Bronchus fibroblast of lung (primary cell): ENCODE results near the gene KRTAP9-1. TPM values are rescaled to one million over a fixed set of nuclear protein-coding genes. Genes with fewer than 3 reads are reported as not detected.

Experiments used
- total RNA-seq: library from RNA; depleted of rRNA; stranded (reverse); fragments of >200 nt; gene quantifications from 2 replicates; pipeline ENCODE4 v1.2.3, GENCODE V29; 2015

The KRTAP9-1 gene
- not detected in 2 replicates for total RNA-seq

GRCh38 chr17:41189837-41190318, at the start of gene KRTAP9-1:
KRTAP9-1 (plus strand) TSS chr17:41189887; CDS start chr17:41189887, 0 bp downstream.

GRCh38 chr17:41140360-41141131, 49.1 kb upstream of the KRTAP9-1 start, which contains the start of gene KRTAP4-6:
KRTAP4-6 (minus strand) TSS chr17:41140544; CDS start chr17:41140487, 57 bp downstream.

GRCh38 chr17:41149652-41149985, 40.1 kb upstream of the KRTAP9-1 start, which contains the start of gene KRTAP4-5:
KRTAP4-5 (minus strand) TSS chr17:41149825; CDS start chr17:41149767, 58 bp downstream.

GRCh38 chr17:41160648-41161047, 29.0 kb upstream of the KRTAP9-1 start, which contains the start of gene KRTAP4-4:
KRTAP4-4 (minus strand) TSS chr17:41160748; CDS start chr17:41160691, 57 bp downstream.

GRCh38 chr17:41168121-41168520, 21.6 kb upstream of the KRTAP9-1 start, which contains the start of gene KRTAP4-3:
KRTAP4-3 (minus strand) TSS chr17:41168221; CDS start chr17:41168172, 49 bp downstream.

GRCh38 chr17:41177727-41178271, 11.9 kb upstream of the KRTAP9-1 start, which contains the start of gene KRTAP4-2:
KRTAP4-2 (minus strand) TSS chr17:41178221; CDS start chr17:41178164, 57 bp downstream.

GRCh38 chr17:41184480-41184961, 5.2 kb upstream of the KRTAP9-1 start, which contains the start of gene KRTAP4-1:
KRTAP4-1 (minus strand) TSS chr17:41184911; CDS start chr17:41184854, 57 bp downstream.

GRCh38 chr17:41226598-41227095, 37.0 kb downstream of the KRTAP9-1 start, which contains the start of gene KRTAP9-2:
KRTAP9-2 (plus strand) TSS chr17:41226648; CDS start chr17:41226655, 7 bp downstream.

GRCh38 chr17:41232399-41233105, 42.9 kb downstream of the KRTAP9-1 start, which contains the start of gene KRTAP9-3:
KRTAP9-3 (plus strand) TSS chr17:41232449; CDS start chr17:41232502, 53 bp downstream.

GRCh38 chr17:41237949-41238437, 48.3 kb downstream of the KRTAP9-1 start, which contains the start of gene KRTAP9-8:
KRTAP9-8 (plus strand) TSS chr17:41237999; CDS start chr17:41238052, 53 bp downstream.

Other genes with a start within 250 kb of the KRTAP9-1 start
- gene KRT39, start 222.9 kb upstream of the KRTAP9-1 start, total RNA-seq: not detected in 2 replicates
- not detected in 2 replicates for gene KRT40, start 205.6 kb upstream of the KRTAP9-1 start, total RNA-seq
- not detected in 2 replicates for gene KRTAP3-3, start 195.7 kb upstream of the KRTAP9-1 start, total RNA-seq
- not detected in 2 replicates for gene KRTAP3-2, start 190.0 kb upstream of the KRTAP9-1 start, total RNA-seq
- not detected in 2 replicates for gene KRTAP3-1, start 180.8 kb upstream of the KRTAP9-1 start, total RNA-seq
- 0.50 and 0.59 TPM in 2 replicates for gene KRTAP1-5, start 162.7 kb upstream of the KRTAP9-1 start, total RNA-seq
- not detected in 2 replicates for gene KRTAP1-4, start 159.7 kb upstream of the KRTAP9-1 start, total RNA-seq
- gene KRTAP1-3, start 155.0 kb upstream of the KRTAP9-1 start, total RNA-seq: not detected in 2 replicates
- not detected in 2 replicates for gene KRTAP1-1, start 148.4 kb upstream of the KRTAP9-1 start, total RNA-seq
- gene KRTAP2-1, start 142.6 kb upstream of the KRTAP9-1 start, total RNA-seq: not detected in 2 replicates
- not detected in 2 replicates for gene KRTAP2-2, start 134.7 kb upstream of the KRTAP9-1 start, total RNA-seq
- not detected in 2 replicates for gene KRTAP2-3, start 129.8 kb upstream of the KRTAP9-1 start, total RNA-seq
- not detected in 2 replicates for gene KRTAP2-4, start 124.0 kb upstream of the KRTAP9-1 start, total RNA-seq
- not detected in 2 replicates for gene KRTAP4-7, start 105.7 kb upstream of the KRTAP9-1 start, total RNA-seq
- not detected in 2 replicates for gene KRTAP4-8, start 91.7 kb upstream of the KRTAP9-1 start, total RNA-seq
- gene KRTAP4-16, start 87.7 kb upstream of the KRTAP9-1 start, total RNA-seq: not detected in 2 replicates
- not detected in 2 replicates for gene KRTAP4-9, start 84.5 kb upstream of the KRTAP9-1 start, total RNA-seq
- gene KRTAP4-11, start 71.5 kb upstream of the KRTAP9-1 start, total RNA-seq: not detected in 2 replicates
- gene KRTAP4-12, start 65.7 kb upstream of the KRTAP9-1 start, total RNA-seq: not detected in 2 replicates
- not detected in 2 replicates for gene KRTAP4-6, start 49.3 kb upstream of the KRTAP9-1 start, total RNA-seq
- gene KRTAP4-5, start 40.1 kb upstream of the KRTAP9-1 start, total RNA-seq: not detected in 2 replicates
- not detected in 2 replicates for gene KRTAP4-4, start 29.1 kb upstream of the KRTAP9-1 start, total RNA-seq
- not detected in 2 replicates for gene KRTAP4-3, start 21.7 kb upstream of the KRTAP9-1 start, total RNA-seq
- gene KRTAP4-2, start 11.7 kb upstream of the KRTAP9-1 start, total RNA-seq: not detected in 2 replicates
- gene KRTAP4-1, start 5.0 kb upstream of the KRTAP9-1 start, total RNA-seq: not detected in 2 replicates
- gene KRTAP9-2, start 36.8 kb downstream of the KRTAP9-1 start, total RNA-seq: not detected in 2 replicates
- gene KRTAP9-3, start 42.6 kb downstream of the KRTAP9-1 start, total RNA-seq: not detected in 2 replicates
- gene KRTAP9-8, start 48.1 kb downstream of the KRTAP9-1 start, total RNA-seq: not detected in 2 replicates
- gene KRTAP9-4, start 59.8 kb downstream of the KRTAP9-1 start, total RNA-seq: not detected in 2 replicates
- gene KRTAP9-9, start 65.5 kb downstream of the KRTAP9-1 start, total RNA-seq: not detected in 2 replicates
- not detected in 2 replicates for gene KRTAP9-6, start 75.5 kb downstream of the KRTAP9-1 start, total RNA-seq
- gene KRTAP9-7, start 85.8 kb downstream of the KRTAP9-1 start, total RNA-seq: not detected in 2 replicates
- not detected in 2 replicates for gene KRTAP29-1, start 113.0 kb downstream of the KRTAP9-1 start, total RNA-seq
- gene KRTAP16-1, start 119.4 kb downstream of the KRTAP9-1 start, total RNA-seq: not detected in 2 replicates
- not detected in 2 replicates for gene KRTAP17-1, start 125.8 kb downstream of the KRTAP9-1 start, total RNA-seq
- not detected in 2 replicates for gene KRT33A, start 160.9 kb downstream of the KRTAP9-1 start, total RNA-seq
- gene KRT33B, start 179.9 kb downstream of the KRTAP9-1 start, total RNA-seq: not detected in 2 replicates
- gene KRT34, start 192.4 kb downstream of the KRTAP9-1 start, total RNA-seq: 0.89 and 1.0 TPM in 2 replicates
- not detected in 2 replicates for gene KRT31, start 207.7 kb downstream of the KRTAP9-1 start, total RNA-seq
- gene KRT37, start 234.7 kb downstream of the KRTAP9-1 start, total RNA-seq: not detected in 2 replicates